GM19463 (cell line): ENCODE data around the gene ACBD6.
"Not testable (repeated sequence)": the region's sequence is repeated elsewhere in the genome, so short reads cannot be mapped to it uniquely, and the experiment has no call there.

Source experiments
- ATAC-seq: cut with Tn5 transposase; IDR thresholded peaks from one replicate; pipeline ENCODE4 v1.9.1; 2021; ENCODE audit warnings: mild to moderate bottlenecking, moderate library complexity; ENCODE audit not compliant: unreplicated experiment

Gene ACBD6

GRCh38 chr1:180421614-180422013 is 80.8 kb downstream of the ACBD6 start:
- ATAC-seq, result no peak

- not testable (repeated sequence) for ATAC-seq
Measured at GRCh38 chr1:180421145-180421544, 81.2 kb downstream of the ACBD6 start.

GRCh38 chr1:180415985-180416633 is 86.3 kb downstream of the ACBD6 start:
- ATAC-seq, result no peak

- no peak for ATAC-seq
Measured at GRCh38 chr1:180415236-180415848, 87.0 kb downstream of the ACBD6 start.

GRCh38 chr1:180412583-180412982 is 89.8 kb downstream of the ACBD6 start:
- no peak for ATAC-seq

GRCh38 chr1:180408128-180408527 is 94.2 kb downstream of the ACBD6 start:
- not testable (repeated sequence) for ATAC-seq

GRCh38 chr1:180407051-180407450 is 95.3 kb downstream of the ACBD6 start:
- ATAC-seq, result no peak

GRCh38 chr1:180402551-180402950 is 99.8 kb downstream of the ACBD6 start:
- ATAC-seq, result no peak

GRCh38 chr1:180402001-180402400 is 100.4 kb downstream of the ACBD6 start:
- ATAC-seq, result no peak

GRCh38 chr1:180397175-180397574 is 105.2 kb downstream of the ACBD6 start:
- no peak for ATAC-seq

- ATAC-seq, result no peak
Measured at GRCh38 chr1:180392427-180393145, 109.8 kb downstream of the ACBD6 start.

GRCh38 chr1:180392020-180392419 is 110.4 kb downstream of the ACBD6 start:
- ATAC-seq, result no peak

- no peak for ATAC-seq
Measured at GRCh38 chr1:180387413-180387812, 115.0 kb downstream of the ACBD6 start.

GRCh38 chr1:180386745-180387367 is 115.5 kb downstream of the ACBD6 start:
- ATAC-seq, result no peak

GRCh38 chr1:180385144-180385543 is 117.2 kb downstream of the ACBD6 start:
- no peak for ATAC-seq

- ATAC-seq, result no peak
Measured at GRCh38 chr1:180384286-180385005, 117.9 kb downstream of the ACBD6 start.

- no peak for ATAC-seq
Measured at GRCh38 chr1:180382326-180383115, 119.9 kb downstream of the ACBD6 start.

- ATAC-seq, result no peak
Measured at GRCh38 chr1:180381184-180381580, 121.2 kb downstream of the ACBD6 start.

GRCh38 chr1:180380259-180381183 is 121.9 kb downstream of the ACBD6 start:
- ATAC-seq, result no peak
